A549 (cell line): ENCODE data around the gene TRIO. TPM values are rescaled to one million over a fixed set of nuclear protein-coding genes. Genes with fewer than 3 reads are reported as not detected.

Experiments
- ATAC-seq, 2 experiments: fragments of 200-7000 bp in 1 of 2; fragments of >200 bp in 1 of 2; cut with Nextera tagmentation in 1 of 2; cut with Tn5 transposase in 1 of 2; 3 replicates each; pipeline versions ENCODE4 v1.8.0 to v1.9.1; 2018 to 2020; ENCODE audit warnings: mild to moderate bottlenecking in 1 of 2, moderate library complexity in 1 of 2
- CTCF ChIA-PET: fragments of 300-600 bp; sonication (Branson Sonifier 250); formaldehyde crosslinking; extraction: SDS; loops from one replicate; lab custom pipeline; 2021; ENCODE audit warnings: antibody characterized with exemption, inconsistent platforms; lab: Yijun Ruan, JAX
- POLR2A ChIA-PET: fragments of 350-600 bp; formaldehyde crosslinking; extraction: SDS; loops from one replicate; lab custom pipeline; 2021; ENCODE audit warnings: antibody characterized with exemption, inconsistent platforms; lab: Yijun Ruan, JAX
- DNase-seq, 2 experiments: peaks; one replicate each; pipeline versions ENCODE4 v3.0.0 to v3.0.0-alpha.2; 2011 to 2016; ENCODE audit warnings: low read depth in 1 of 2, low spot score in 1 of 2
- FAIRE-seq: peaks from 2 replicates; lab custom pipeline; 2011; peaks lifted over from hg19 to GRCh38; lab: Jason Lieb, UNC
- H3K27ac ChIP-seq, 2 experiments: fragments of >200 bp; sonication (Bioruptor Twin); formaldehyde crosslinking; 3 replicates each; pipeline ENCODE4 v1.5.1; 2016 to 2017
- H3K4me1 ChIP-seq: fragments of >200 bp; sonication (Bioruptor Twin); formaldehyde crosslinking; 3 replicates; pipeline ENCODE4 v1.6.1; 2016
- H3K4me2 ChIP-seq: fragments of >200 bp; sonication (Bioruptor Twin); formaldehyde crosslinking; 3 replicates; pipeline ENCODE4 v1.6.1; 2016
- H3K4me3 ChIP-seq: fragments of >200 bp; sonication (Bioruptor Twin); formaldehyde crosslinking; 3 replicates; pipeline ENCODE4 v1.5.1; 2016
- H3K9me3 ChIP-seq: fragments of >200 bp; sonication (Bioruptor Twin); formaldehyde crosslinking; 3 replicates; pipeline ENCODE4 v1.6.1; 2016
- BHLHE40 ChIP-seq: IDR thresholded peaks from 2 replicates; pipeline ENCODE4 v1.6.1; 2012; ENCODE audit warnings: low read depth, low read length, inconsistent platforms
- CBX2 ChIP-seq: fragments of 200-600 bp; sonication (generic); IDR thresholded peaks from 2 replicates; pipeline ENCODE4 v1.6.1; 2016; ENCODE audit warnings: low read depth, mild to moderate bottlenecking, borderline replicate concordance
- CHD2 ChIP-seq: fragments of 150-350 bp; IDR thresholded peaks from 2 replicates; pipeline ENCODE4 v1.6.1; 2014; ENCODE audit warnings: low read length; ENCODE audit not compliant: partially characterized antibody
- CHD4 ChIP-seq: fragments of 200-600 bp; sonication (generic); IDR thresholded peaks from 2 replicates; pipeline ENCODE4 v1.6.1; 2016; ENCODE audit warnings: antibody characterized with exemption, mild to moderate bottlenecking, borderline replicate concordance
- EP300 ChIP-seq, 2 experiments: fragments of >200 bp; sonication (Bioruptor Twin); formaldehyde crosslinking; IDR thresholded peaks; 2 replicates in 1 of 2; 3 replicates in 1 of 2; pipeline ENCODE4 v1.6.1; 2016 to 2017
- FOSB ChIP-seq: fragments of 250-450 bp; sonication (Bioruptor Pico); IDR thresholded peaks from 2 replicates; pipeline ENCODE4 v1.5.0; 2020; ENCODE audit warnings: mild to moderate bottlenecking, moderate library complexity
- FOSL2 ChIP-seq, 2 experiments: fragments of 450-650 bp in 1 of 2; fragments of >200 bp in 1 of 2; sonication (Bioruptor Twin) in 1 of 2; formaldehyde crosslinking; IDR thresholded peaks; 2 replicates each; pipeline versions ENCODE4 v1.5.0 to v1.6.1; 2016 to 2020; ENCODE audit warnings: mild to moderate bottlenecking in 1 of 2, moderate library complexity in 1 of 2
- GATA3 ChIP-seq: IDR thresholded peaks from 2 replicates; pipeline ENCODE4 v1.6.1; 2012; ENCODE audit warnings: borderline replicate concordance
- HOXA7 ChIP-seq: fragments of 250-450 bp; sonication (Bioruptor Pico); IDR thresholded peaks from 2 replicates; pipeline ENCODE4 v1.5.0; 2020; ENCODE audit warnings: mild to moderate bottlenecking, moderate library complexity
- HOXB13 ChIP-seq: fragments of 250-450 bp; sonication (Bioruptor Pico); IDR thresholded peaks from 2 replicates; pipeline ENCODE4 v1.5.0; 2020; ENCODE audit warnings: low read depth, mild to moderate bottlenecking, moderate library complexity
- JUN ChIP-seq, 2 experiments: fragments of >200 bp; sonication (Bioruptor Twin); formaldehyde crosslinking; IDR thresholded peaks; 2 replicates in 1 of 2; 3 replicates in 1 of 2; pipeline ENCODE4 v1.6.1; 2016 to 2017
- JUNB ChIP-seq: fragments of >200 bp; sonication (Bioruptor Twin); formaldehyde crosslinking; IDR thresholded peaks from 2 replicates; pipeline ENCODE4 v1.6.1; 2016
- KDM1A ChIP-seq: fragments of 200-600 bp; sonication (generic); IDR thresholded peaks from 2 replicates; pipeline ENCODE4 v1.6.1; 2016; ENCODE audit warnings: low read depth, mild to moderate bottlenecking
- MAX ChIP-seq: IDR thresholded peaks from 2 replicates; pipeline ENCODE4 v1.6.1; 2012
- MAZ ChIP-seq: fragments of 150-350 bp; IDR thresholded peaks from 2 replicates; pipeline ENCODE4 v1.6.1; 2014; ENCODE audit warnings: antibody characterized with exemption, low read depth, low read length, borderline replicate concordance
- MYC ChIP-seq: IDR thresholded peaks from 2 replicates; pipeline ENCODE4 v1.6.1; 2012; ENCODE audit warnings: mild to moderate bottlenecking, inconsistent platforms, low read length, improper control_type of control experiment, borderline replicate concordance
- NPAS2 ChIP-seq: fragments of 250-450 bp; sonication (Bioruptor Pico); IDR thresholded peaks from 2 replicates; pipeline ENCODE4 v1.8.0; 2022; ENCODE audit warnings: mild to moderate bottlenecking, moderate library complexity, borderline replicate concordance
- NR3C1 ChIP-seq: fragments of >200 bp; sonication (Bioruptor Twin); formaldehyde crosslinking; IDR thresholded peaks from 3 replicates; pipeline ENCODE4 v1.6.1; 2017
- PBX3 ChIP-seq: IDR thresholded peaks from 2 replicates; pipeline ENCODE4 v1.6.1; 2012
- RAD21 ChIP-seq, 2 experiments: fragments of >200 bp in 1 of 2; sonication (Bioruptor Twin) in 1 of 2; formaldehyde crosslinking in 1 of 2; IDR thresholded peaks in 1 of 2; conservative IDR thresholded peaks in 1 of 2; 2 replicates in 1 of 2; 3 replicates in 1 of 2; pipeline ENCODE4 v1.6.1; 2012 to 2018; ENCODE audit warnings: inconsistent platforms in 1 of 2
- SMC3 ChIP-seq: fragments of >200 bp; sonication (Bioruptor Twin); formaldehyde crosslinking; IDR thresholded peaks from 3 replicates; pipeline ENCODE4 v1.6.1; 2018; ENCODE audit warnings: inconsistent platforms
- SREBF2 ChIP-seq: fragments of 450-650 bp; IDR thresholded peaks from 2 replicates; pipeline ENCODE4 v1.6.1; 2014; ENCODE audit warnings: mild to moderate bottlenecking, moderate library complexity
- ZC3H11A ChIP-seq: fragments of 450-650 bp; IDR thresholded peaks from 2 replicates; pipeline ENCODE4 v1.6.1; 2014; ENCODE audit warnings: antibody characterized with exemption, mild to moderate bottlenecking
- ZFP36 ChIP-seq: fragments of 450-650 bp; IDR thresholded peaks from 2 replicates; pipeline ENCODE4 v1.6.1; 2014; ENCODE audit warnings: borderline replicate concordance; ENCODE audit not compliant: partially characterized antibody
- ZNF302 ChIP-seq: fragments of 250-450 bp; sonication (Bioruptor Pico); IDR thresholded peaks from 2 replicates; pipeline ENCODE4 v1.9.0; 2021; ENCODE audit warnings: inconsistent platforms, mild to moderate bottlenecking, moderate library complexity
- ZSCAN20 ChIP-seq: fragments of 250-450 bp; sonication (Bioruptor Pico); IDR thresholded peaks from 2 replicates; pipeline ENCODE4 v1.8.0; 2022; ENCODE audit warnings: mild to moderate bottlenecking, moderate library complexity
- WGBS: methylation state at CpG from one replicate; pipeline ENCODE4 v1.1.6; 2017; ENCODE audit errors: missing lambda C conversion rate; 5-methylcytosine and 5-hydroxymethylcytosine counted together
- polyA plus RNA-seq, 4 experiments: library from polyadenylated mRNA; depleted of rRNA in 3 of 4; stranded (reverse); fragments of >200 nt; fragmentation: RNase III in 1 of 4; extraction: RNeasy Plus Mini Kit Qiagen cat#74134 plus additional on column Dnase treatment in 1 of 4; gene quantifications; 2 replicates in 3 of 4; 3 replicates in 1 of 4; pipeline ENCODE4 v1.2.3, GENCODE V29; 2011 to 2017
- TF ChIP-seq, protein P1 (sequence below): fragments of >200 bp; sonication (Bioruptor Twin); formaldehyde crosslinking; IDR thresholded peaks from 3 replicates; pipeline ENCODE4 v1.6.1; 2016
- TF ChIP-seq, protein P2 (sequence below): fragments of 150-350 bp; IDR thresholded peaks from 2 replicates; pipeline ENCODE4 v1.6.1; 2014; ENCODE audit warnings: low read depth, mild to moderate bottlenecking, low read length
- TF ChIP-seq, protein P3 (sequence below): fragments of >200 bp; sonication (Bioruptor Twin); formaldehyde crosslinking; IDR thresholded peaks from 3 replicates; pipeline ENCODE4 v1.5.1; 2016

TRIO gene
- polyA plus RNA-seq, 2 of the 4 experiments (the other 2 are of a cell fraction) = 47.5 to 79.0 TPM

DNA sequence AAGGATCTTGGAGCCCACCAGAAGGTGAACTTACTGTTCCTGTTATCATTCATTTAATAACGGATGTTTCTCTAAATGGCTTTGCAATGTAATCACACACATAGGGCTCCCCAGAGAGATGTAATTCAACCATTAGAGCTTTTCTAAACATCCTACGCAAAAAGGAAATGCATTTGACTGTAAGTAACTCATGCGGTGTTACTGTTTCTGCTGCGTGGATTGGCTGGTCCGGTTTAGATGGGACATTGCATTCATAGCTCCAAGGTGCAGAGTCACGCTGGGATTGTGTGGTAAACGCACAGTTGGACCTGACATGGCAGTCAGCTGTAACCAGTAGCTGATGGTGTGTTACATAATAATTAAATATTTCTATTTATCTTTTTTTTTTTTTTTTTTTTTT lies 252.9 kb downstream of the TRIO start:
- no peaks in the 10 kb centered on the region for H3K9me3 ChIP-seq
- no peak for DNase-seq
- H3K4me1 ChIP-seq = peaks cover 14% of the 10 kb centered on the region
- no peak overlapping the region for H3K4me2 ChIP-seq
- no peak for FAIRE-seq
- POLR2A ChIA-PET = no interaction called here
- WGBS = 92% methylated on average over 7 of the region's 7 CpGs
- ATAC-seq = no peak
- H3K27ac ChIP-seq = no peak overlapping the region
- CTCF ChIA-PET = interaction anchor here (0.9 to 2.4 kb wide), 2 partner anchors 9 to 252 kb away, joined by 3 to 21 read pairs; no protein-coding TSS in a partner anchor
- TF ChIP-seq HOXA7 (CRISPR knock-in tag) (no peak), JUN (IDR thresholded peaks at IDR 0.05) (no peak), MYC (no peak), ZFP36 (no peak), CHD2 (no peak), KDM1A (no peak), NR3C1 (no peak), MAX (no peak), ZC3H11A (no peak), MAZ (no peak), GATA3 (no peak), SREBF2 (no peak), FOSB (CRISPR knock-in tag) (no peak), JUNB (no peak), CHD4 (no peak), PBX3 (no peak), SMC3 (no peak)
- TF ChIP-seq, protein P1, sequence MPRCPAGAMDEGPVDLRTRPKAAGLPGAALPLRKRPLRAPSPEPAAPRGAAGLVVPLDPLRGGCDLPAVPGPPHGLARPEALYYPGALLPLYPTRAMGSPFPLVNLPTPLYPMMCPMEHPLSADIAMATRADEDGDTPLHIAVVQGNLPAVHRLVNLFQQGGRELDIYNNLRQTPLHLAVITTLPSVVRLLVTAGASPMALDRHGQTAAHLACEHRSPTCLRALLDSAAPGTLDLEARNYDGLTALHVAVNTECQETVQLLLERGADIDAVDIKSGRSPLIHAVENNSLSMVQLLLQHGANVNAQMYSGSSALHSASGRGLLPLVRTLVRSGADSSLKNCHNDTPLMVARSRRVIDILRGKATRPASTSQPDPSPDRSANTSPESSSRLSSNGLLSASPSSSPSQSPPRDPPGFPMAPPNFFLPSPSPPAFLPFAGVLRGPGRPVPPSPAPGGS = no peak
- TF ChIP-seq, protein P2, sequence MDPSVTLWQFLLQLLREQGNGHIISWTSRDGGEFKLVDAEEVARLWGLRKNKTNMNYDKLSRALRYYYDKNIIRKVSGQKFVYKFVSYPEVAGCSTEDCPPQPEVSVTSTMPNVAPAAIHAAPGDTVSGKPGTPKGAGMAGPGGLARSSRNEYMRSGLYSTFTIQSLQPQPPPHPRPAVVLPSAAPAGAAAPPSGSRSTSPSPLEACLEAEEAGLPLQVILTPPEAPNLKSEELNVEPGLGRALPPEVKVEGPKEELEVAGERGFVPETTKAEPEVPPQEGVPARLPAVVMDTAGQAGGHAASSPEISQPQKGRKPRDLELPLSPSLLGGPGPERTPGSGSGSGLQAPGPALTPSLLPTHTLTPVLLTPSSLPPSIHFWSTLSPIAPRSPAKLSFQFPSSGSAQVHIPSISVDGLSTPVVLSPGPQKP = no peak
- no peak overlapping the region for H3K4me3 ChIP-seq

DNA sequence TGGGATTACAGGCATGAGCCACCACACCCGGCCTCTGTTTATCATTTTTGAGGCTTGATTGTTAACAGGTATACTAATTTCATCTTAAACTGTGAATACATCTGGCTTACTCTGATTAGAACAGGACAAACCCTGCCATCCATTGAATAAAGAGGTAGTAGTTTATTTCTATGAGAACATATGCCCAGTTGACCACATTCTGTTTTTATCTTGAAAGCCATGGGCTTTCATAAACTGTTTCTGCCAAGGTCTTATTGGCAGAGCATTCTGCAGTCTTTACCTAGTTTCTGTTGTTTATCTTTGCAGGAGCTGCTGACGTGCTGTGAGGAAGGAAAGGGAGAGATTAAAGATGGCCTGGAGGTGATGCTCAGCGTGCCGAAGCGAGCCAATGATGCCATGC lies 253.6 kb downstream of the TRIO start:
- 93% methylated on average over 5 of the region's 5 CpGs for WGBS
- Histone ChIP-seq H3K4me3 (no peak overlapping the region), H3K4me2 (no peak overlapping the region)
- POLR2A ChIA-PET = no interaction called here
- TF ChIP-seq FOSL2 (IDR thresholded peaks at IDR 0.05) (no peak), FOSL2 (CRISPR knock-in tag; IDR thresholded peaks at IDR 0.05) (no peak), ZSCAN20 (CRISPR knock-in tag) (no peak), CBX2 (no peak), JUNB (no peak), NPAS2 (CRISPR knock-in tag) (no peak), MYC (no peak), RAD21 (conservative IDR thresholded peaks at IDR 0.05 in 1 of 2, IDR thresholded peaks at IDR 0.05 in 1 of 2) (no peak), EP300 (IDR thresholded peaks at IDR 0.05) (no peak), CHD2 (no peak), ZNF302 (CRISPR knock-in tag) (no peak), CHD4 (no peak), HOXB13 (CRISPR knock-in tag) (no peak), BHLHE40 (no peak)
- TF ChIP-seq, protein P3, sequence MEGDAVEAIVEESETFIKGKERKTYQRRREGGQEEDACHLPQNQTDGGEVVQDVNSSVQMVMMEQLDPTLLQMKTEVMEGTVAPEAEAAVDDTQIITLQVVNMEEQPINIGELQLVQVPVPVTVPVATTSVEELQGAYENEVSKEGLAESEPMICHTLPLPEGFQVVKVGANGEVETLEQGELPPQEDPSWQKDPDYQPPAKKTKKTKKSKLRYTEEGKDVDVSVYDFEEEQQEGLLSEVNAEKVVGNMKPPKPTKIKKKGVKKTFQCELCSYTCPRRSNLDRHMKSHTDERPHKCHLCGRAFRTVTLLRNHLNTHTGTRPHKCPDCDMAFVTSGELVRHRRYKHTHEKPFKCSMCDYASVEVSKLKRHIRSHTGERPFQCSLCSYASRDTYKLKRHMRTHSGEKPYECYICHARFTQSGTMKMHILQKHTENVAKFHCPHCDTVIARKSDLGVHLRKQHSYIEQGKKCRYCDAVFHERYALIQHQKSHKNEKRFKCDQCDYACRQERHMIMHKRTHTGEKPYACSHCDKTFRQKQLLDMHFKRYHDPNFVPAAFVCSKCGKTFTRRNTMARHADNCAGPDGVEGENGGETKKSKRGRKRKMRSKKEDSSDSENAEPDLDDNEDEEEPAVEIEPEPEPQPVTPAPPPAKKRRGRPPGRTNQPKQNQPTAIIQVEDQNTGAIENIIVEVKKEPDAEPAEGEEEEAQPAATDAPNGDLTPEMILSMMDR = no peak
- TF ChIP-seq, all 56 proteins: peak for 0
- H3K27ac ChIP-seq = no peak overlapping the region
- no peak for ATAC-seq
- DNase-seq = no peak
- no peak for FAIRE-seq
- H3K4me1 ChIP-seq = peaks cover 14% of the 10 kb centered on the region
- no peaks in the 10 kb centered on the region for H3K9me3 ChIP-seq
- CTCF ChIA-PET = interaction anchor here (0.9 to 2.4 kb wide), 2 partner anchors 10 to 252 kb away, joined by 3 to 21 read pairs; no protein-coding TSS in a partner anchor
